H1 (cell line): Measurements from ENCODE around the gene TUNAR. TPM values are rescaled to one million over a fixed set of nuclear protein-coding genes. Genes with fewer than 3 reads are reported as not detected.

Experiments
- CEBPB ChIP-seq: IDR thresholded peaks from 2 replicates; pipeline ENCODE4 v1.6.1; 2012; ENCODE audit warnings: low read depth, low read length
- polyA plus RNA-seq, 7 experiments: library from polyadenylated mRNA; depleted of rRNA in 3 of 7; stranded (reverse) in 5 of 7; unstranded in 2 of 7; fragments of >200 nt in 5 of 7; fragments of 200-250 nt in 2 of 7; gene quantifications; 1 replicate in 5 of 7; 2 replicates in 1 of 7; 4 replicates in 1 of 7; pipeline versions ENCODE4 v1.2.1 to v1.2.3, GENCODE V29; 2011 to 2013; ENCODE audit warnings: missing spikeins in 2 of 7, mixed read lengths in 2 of 7
- total RNA-seq: library from RNA; stranded (reverse); fragmentation: NEBNext Ultra II Directional; extraction: Animal tissue kit (Norgen Biotek cat#: 25700); gene quantifications from 2 replicates; pipeline ENCODE4 v1.2.1, GENCODE V29; 2021

Gene TUNAR
- total and polyA plus RNA-seq, 2 of the 8 experiments (the other 6 are each of a cell fraction or from before 2014, with no cell fraction given): 12.8 to 63.9 TPM

DNA sequence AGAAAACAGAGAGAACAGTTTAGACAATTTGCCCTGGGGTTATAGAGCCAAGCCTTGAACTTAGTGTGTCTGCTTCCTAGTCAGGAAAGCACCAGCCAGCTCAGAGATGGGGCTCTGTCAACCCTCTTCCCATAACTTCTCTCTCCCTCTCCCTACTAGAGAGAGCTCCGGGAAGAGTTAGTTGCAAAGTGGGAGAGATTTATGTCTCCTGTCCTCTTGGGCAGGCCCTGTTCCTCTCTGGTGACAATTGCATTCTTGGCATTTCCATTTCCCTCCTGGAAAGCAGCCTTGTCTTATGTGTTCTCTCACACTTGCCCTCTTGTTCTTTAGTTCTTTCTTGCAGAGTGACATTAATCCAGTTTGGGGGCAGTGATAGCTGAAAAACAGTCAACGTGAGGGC lies 42.1 kb upstream of the TUNAR start (continued):
- no peak for TF ChIP-seq CEBPB
